Measurements from ENCODE around the gene RAPGEF1.
A peak's percentile ranks its signal among the peaks of the same experiment; 100 is the strongest.
"Not testable (repeated sequence)": the region's sequence is repeated elsewhere in the genome, so short reads cannot be mapped to it uniquely, and the experiment has no call there.

The RAPGEF1 gene

GRCh38 chr9:131673531-131673930 lies 66.3 kb downstream of the RAPGEF1 start:
- no peak for DNase-seq

- DNase-seq, result no peak
Observed at GRCh38 chr9:131673068-131673467, 66.8 kb downstream of the RAPGEF1 start.

GRCh38 chr9:131672451-131672850 lies 67.4 kb downstream of the RAPGEF1 start:
- DNase-seq, result no peak

- DNase-seq, result no peak
Observed at GRCh38 chr9:131671133-131671520, 68.7 kb downstream of the RAPGEF1 start.

- DNase-seq, result peak in 8 of 56 donors; percentile 7 to 32 (median 22)
Observed at GRCh38 chr9:131670247-131671132, 69.4 kb downstream of the RAPGEF1 start.

DNA sequence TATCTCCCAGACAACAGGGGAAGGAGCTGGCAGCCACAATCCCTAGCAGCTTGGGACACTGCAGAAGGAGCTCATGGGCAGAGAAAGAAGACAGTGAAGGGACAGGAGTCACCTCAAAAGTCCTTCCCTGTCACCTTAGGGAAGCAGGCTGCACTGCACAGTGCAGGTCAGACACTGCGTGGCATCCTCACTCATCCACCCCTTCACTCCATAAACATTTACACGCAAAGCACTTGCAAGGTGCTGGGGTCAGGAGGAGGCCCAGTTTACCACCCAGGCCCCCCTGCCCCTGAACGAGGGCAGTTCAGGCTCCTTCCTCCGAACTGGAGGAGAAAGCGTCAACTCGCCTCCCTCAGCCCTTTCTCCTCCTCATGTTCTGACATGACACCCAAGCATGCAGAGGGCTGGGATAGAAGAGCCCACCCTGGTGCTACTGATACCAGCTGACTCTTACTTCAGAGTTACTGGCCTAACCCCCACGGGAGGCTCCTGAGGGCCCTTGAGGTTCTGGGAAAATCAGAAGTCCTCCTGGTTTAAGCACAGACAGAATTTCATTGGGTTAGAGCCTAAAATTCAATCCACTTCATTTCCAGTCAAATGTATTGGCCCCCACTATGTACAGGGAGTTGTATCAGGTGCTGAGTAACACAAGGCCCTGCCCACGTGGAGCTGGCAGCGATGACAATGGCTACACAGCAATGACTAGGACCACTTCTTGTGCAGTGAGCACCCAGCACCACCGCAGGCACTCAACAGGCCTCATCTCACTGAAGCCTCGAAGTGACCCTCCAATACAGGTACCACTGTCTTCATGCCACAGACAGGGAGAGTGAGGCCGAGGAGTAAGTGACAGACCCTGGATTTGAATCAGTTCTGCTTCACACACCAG lies 70.4 kb downstream of the RAPGEF1 start:
- no peak for DNase-seq

GRCh38 chr9:131668439-131669268 lies 71.2 kb downstream of the RAPGEF1 start:
- DNase-seq, result peak in 2 of 56 donors; percentile 9 to 19

DNA sequence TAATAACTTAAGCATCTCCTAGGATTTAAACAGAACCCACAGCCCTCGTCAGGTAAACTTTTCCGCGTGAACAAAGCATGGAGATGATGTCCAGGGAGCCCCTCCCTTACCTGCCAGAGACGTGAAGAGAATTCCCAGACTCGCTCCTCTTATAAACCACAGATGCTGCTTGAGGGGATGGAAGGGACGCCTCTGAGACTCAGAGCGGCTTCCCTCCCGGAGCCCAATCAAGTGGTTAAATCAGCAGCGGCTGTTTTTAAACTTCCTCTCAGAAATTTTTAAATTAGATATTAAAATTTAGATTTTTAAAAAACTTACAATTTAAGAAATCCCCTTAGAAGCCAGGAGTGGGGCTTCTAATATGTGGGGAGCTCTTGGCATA lies 71.8 kb downstream of the RAPGEF1 start:
- DNase-seq, result no peak

DNA sequence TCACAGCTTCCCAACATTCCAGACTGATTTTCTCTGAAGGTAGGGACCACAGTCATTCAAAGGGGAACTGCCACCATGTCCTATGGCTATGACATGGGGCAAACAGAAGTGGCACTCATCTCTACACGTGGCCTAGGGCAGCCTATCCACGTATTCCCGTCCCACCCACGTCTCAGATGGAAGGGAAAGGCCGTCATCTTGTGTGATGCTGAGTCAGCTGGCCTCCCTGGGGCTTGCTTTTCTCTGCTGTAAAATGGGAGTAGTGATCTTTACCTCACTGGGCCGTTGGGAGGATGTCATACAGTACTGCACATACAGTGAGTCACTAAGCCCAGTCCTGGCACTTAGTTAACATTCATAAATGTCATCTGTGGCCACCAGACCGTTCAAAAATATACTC lies 72.3 kb downstream of the RAPGEF1 start:
- DNase-seq, result no peak

DNA sequence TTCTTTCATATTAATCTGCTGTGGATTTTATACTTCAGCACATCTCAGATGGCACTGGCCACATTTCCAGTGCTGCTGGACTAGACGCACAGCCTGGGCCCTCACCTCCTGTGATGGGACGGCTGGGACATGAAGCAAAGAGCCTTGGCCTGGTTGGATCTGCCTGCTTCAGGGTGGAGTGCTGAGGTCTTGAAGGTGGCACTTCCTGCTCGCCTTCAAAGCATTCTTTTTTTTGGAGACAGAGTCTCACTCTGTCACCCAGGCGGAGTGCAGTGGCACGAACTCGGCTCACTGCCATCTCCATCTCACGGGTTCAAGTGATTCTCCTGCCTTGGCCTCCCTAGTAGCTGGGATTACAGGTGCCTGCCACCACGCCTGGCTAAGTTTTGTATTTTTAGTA lies 73.1 kb downstream of the RAPGEF1 start:
- no peak for DNase-seq

DNA sequence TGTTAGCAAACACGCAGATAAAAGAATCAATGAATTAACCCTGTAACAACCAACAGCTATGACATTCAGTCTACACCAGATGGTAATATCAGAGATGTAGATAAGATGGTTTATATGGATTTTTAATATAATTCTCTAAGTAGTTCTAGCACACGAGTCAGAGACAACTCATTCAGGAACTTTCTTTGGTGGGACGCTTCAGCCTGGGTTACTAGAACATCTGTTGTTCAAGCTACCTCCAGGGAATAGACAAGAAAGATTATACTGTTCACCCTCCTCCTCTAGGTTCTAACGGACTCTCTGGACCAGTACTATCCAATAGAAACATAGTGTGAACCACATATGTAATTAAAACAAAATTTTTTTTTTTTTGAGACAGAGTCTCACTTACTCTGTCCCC lies 73.8 kb downstream of the RAPGEF1 start:
- no peak for DNase-seq

DNA sequence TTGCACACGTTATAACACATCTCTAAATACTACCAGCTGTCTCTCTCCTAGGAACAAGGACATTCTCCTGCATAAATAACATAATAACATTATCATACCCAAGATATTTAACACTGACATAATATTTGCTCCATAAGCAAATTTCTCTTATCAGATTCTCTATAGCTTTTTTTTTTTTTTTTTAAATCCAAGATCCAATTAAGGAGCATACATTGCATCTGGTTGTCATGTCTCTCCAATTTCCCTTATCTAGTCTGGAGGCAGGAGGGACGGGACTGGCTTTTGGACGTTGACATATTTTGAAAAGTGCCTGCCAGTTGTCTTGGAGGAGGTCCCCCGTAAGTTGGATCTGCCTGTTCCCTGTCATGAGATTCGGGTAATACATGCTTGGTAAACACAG lies 76.6 kb downstream of the RAPGEF1 start:
- DNase-seq, result no peak

DNA sequence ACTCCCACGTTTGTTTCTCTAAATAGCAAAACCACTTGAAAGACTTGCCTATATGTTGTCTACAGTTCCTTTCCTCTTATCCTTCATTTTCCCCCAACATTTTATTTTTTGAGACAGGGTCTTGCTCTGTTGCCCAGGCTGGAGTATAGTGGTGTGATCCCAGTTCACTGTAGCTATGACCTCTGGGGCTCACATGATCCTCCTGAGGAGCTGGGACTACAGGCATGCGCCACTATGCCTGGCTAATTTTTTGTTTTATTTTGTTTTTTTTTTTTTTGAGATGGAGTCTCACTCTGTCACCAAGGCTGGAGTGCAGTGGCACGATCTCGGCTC lies 77.6 kb downstream of the RAPGEF1 start:
- DNase-seq, result not testable (repeated sequence)

DNA sequence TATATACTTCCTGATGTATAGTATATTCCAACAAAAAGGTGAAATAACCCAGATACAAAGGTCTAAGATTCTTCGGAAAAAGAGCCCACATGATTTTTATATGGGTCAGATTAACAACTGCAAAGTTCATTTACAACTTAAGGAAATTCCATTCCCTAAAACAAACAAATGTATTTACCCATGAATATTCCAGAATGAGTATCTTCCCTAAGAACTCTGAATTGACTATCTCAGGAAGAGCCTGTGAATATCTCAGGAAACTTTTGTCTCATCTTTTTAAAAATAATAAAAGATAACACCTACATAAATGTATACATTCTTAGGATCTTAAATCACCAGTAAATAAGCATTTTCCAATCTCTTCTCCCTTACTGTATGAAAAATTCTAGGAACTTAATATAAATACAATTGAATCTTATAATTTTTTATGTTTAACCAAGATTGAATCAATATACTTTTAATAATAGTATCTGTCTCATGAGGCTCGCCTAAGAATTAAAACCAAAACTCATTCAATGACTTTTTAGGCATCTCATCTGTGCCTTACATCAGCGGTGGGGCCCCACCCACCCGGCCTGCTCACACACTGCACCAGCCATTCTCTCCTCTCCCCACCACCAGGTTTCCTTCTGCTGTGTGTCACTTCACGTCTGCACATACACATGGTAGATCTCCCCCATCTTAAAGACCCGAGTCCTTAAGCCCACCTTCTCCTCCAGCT lies 78.1 kb downstream of the RAPGEF1 start:
- DNase-seq, result no peak

DNA sequence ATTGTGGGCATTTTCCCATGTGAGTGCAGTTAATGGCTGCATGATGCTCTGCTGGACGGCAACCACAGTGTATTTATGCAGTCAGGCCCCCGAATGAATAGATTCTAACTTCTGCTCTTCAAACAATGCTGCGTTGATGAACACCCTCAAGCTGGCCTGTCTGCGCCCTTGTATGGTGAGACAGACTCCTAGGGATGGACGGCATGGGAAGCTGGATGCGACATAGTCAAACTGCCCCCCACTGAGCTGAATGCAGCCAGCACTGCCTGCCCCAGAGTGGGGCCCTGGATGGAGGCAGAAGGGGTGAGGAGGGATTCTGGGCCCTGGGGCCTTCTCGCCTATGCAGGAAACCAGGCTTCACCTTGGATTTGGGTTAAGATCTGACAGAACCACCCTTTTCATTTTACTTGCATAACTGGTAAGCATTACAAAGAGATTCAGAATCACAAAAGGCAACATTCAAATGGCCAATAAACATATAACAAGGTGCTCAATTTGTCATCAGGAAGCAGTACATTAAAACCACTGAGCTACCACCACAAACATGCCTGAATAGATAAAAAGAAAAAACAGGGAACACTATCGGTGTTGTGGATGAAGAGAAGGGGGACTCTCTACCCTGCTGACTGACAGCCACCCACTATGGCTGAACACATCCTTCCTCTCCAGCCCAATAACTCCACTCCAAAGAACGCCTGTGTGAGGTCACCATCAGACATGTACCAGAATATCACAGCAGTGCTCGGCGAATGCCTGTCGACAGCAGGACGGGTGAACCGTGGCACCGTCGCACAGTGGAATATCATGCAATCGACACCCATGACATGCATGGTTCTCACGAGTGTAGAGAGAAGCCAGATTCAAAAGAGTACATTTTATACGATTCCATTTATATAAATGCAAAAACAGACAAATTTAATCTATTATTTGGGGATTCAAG lies 79.1 kb downstream of the RAPGEF1 start:
- DNase-seq, result peak in 14 of 56 donors; percentile 11 to 69 (median 34)

- no peak for DNase-seq
Observed at GRCh38 chr9:131658377-131659129, 81.3 kb downstream of the RAPGEF1 start.

GRCh38 chr9:131657940-131658339 lies 81.9 kb downstream of the RAPGEF1 start:
- DNase-seq, result no peak

DNA sequence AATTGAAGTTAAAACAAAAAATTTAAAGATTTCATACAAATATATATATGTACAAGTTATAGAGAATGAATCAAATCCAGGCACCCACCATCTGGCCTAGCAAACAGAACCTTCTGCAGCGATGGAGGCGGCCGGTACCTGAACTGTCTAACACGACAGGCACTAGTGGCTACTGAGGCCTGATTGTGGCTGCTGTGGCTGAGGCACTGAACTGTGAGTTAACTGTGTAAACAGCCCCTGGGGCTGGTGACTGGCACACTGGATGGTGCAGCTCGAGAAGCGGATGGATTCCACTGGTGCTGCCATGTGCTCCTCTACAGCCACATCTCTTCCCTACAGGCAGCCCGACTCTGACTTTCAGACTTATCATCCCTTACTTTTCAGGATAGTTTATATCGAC lies 82.4 kb downstream of the RAPGEF1 start:
- DNase-seq, result no peak

GRCh38 chr9:131657037-131657377 lies 82.9 kb downstream of the RAPGEF1 start:
- no peak for DNase-seq
